CD14-positive monocyte (primary cell): ENCODE data around the gene TRIM37. TPM values are rescaled to one million over a fixed set of nuclear protein-coding genes. Genes with fewer than 3 reads are reported as not detected.

ENCODE experiments used
- DNase-seq, 3 donors: peaks; one replicate each; pipeline ENCODE4 v3.0.0-alpha.2; 2011 to 2022
- H2AFZ ChIP-seq: 2 replicates; pipeline ENCODE4 v1.6.0; 2012; ENCODE audit warnings: mild to moderate bottlenecking, low read depth, low read length, inconsistent platforms; ENCODE audit not compliant: insufficient read depth, poor library complexity, severe bottlenecking
- H3K27ac ChIP-seq, 2 donors: 1 replicate in 1 of 2; 2 replicates in 1 of 2; pipeline ENCODE4 v1.5.1; 2012 to 2013; ENCODE audit warnings: low read length in 2 of 2, control low read depth in 1 of 2, inconsistent platforms in 1 of 2, low read depth in 1 of 2, mild to moderate bottlenecking in 1 of 2
- H3K27me3 ChIP-seq, 2 donors: one replicate each; pipeline versions ENCODE4 v1.6.0 to v1.6.1; 2011 to 2013; ENCODE audit warnings: low read length in 2 of 2; ENCODE audit not compliant: control insufficient read depth in 2 of 2, insufficient read depth in 2 of 2
- H3K36me3 ChIP-seq, 2 donors: replicated peaks in 1 of 2; 1 replicate in 1 of 2; 2 replicates in 1 of 2; pipeline versions ENCODE4 v1.5.1 to v1.6.1; 2012 to 2013; ENCODE audit warnings: low read length in 2 of 2, control low read depth in 1 of 2, inconsistent platforms in 1 of 2, mild to moderate bottlenecking in 1 of 2; ENCODE audit not compliant: insufficient read depth in 2 of 2, control insufficient read depth in 1 of 2
- H3K4me1 ChIP-seq, 2 donors: 1 replicate in 1 of 2; 2 replicates in 1 of 2; pipeline versions ENCODE4 v1.5.1 to v1.6.1; 2012 to 2013; ENCODE audit warnings: low read length in 2 of 2, control low read depth in 1 of 2, inconsistent platforms in 1 of 2, mild to moderate bottlenecking in 1 of 2, moderate library complexity in 1 of 2; ENCODE audit not compliant: insufficient read depth in 2 of 2, control insufficient read depth in 1 of 2
- H3K4me2 ChIP-seq: replicated peaks from 2 replicates; pipeline ENCODE3; 2012; ENCODE audit warnings: low read length, moderate library complexity, mild to moderate bottlenecking; ENCODE audit not compliant: poor library complexity, severe bottlenecking; ENCODE audit errors: extremely low read depth
- H3K4me3 ChIP-seq, 3 experiments: fragments of 200-600 bp in 1 of 3; sonication (generic) in 1 of 3; replicated peaks in 1 of 3; 1 replicate in 2 of 3; 2 replicates in 1 of 3; pipeline ENCODE4 v1.5.1; 2011 to 2013; ENCODE audit warnings: low read length in 3 of 3, mild to moderate bottlenecking in 3 of 3, control low read depth in 2 of 3, low read depth in 2 of 3, inconsistent platforms in 1 of 3, moderate library complexity in 1 of 3
- H3K79me2 ChIP-seq: 2 replicates; pipeline ENCODE4 v1.6.0; 2012; ENCODE audit warnings: mild to moderate bottlenecking, control low read depth, inconsistent platforms, low read length, moderate library complexity; ENCODE audit not compliant: insufficient read depth
- H3K9ac ChIP-seq: 2 replicates; pipeline ENCODE4 v1.6.0; 2017; ENCODE audit warnings: low read length, mild to moderate bottlenecking; ENCODE audit not compliant: insufficient read depth, poor library complexity, severe bottlenecking
- H3K9me3 ChIP-seq, 2 donors: replicated peaks in 1 of 2; 1 replicate in 1 of 2; 2 replicates in 1 of 2; pipeline versions ENCODE4 v1.5.1 to v1.6.1; 2012 to 2013; ENCODE audit warnings: low read length in 2 of 2, control low read depth in 1 of 2; ENCODE audit not compliant: control insufficient read depth in 1 of 2, insufficient read depth in 1 of 2
- H4K20me1 ChIP-seq: 2 replicates; pipeline ENCODE4 v1.6.0; 2012; ENCODE audit warnings: mild to moderate bottlenecking, low read length, control low read depth, moderate library complexity; ENCODE audit not compliant: insufficient read depth
- H3K27ac Mint-ChIP-seq, 7 donors: one replicate each; pipeline ENCODE4 v1.8.0; 2020; ENCODE audit warnings: mild to moderate bottlenecking in 7 of 7, mixed read lengths in 7 of 7, moderate library complexity in 6 of 7, inconsistent platforms in 2 of 7
- H3K27me3 Mint-ChIP-seq, 3 donors: one replicate each; pipeline ENCODE4 v1.8.0; 2021 to 2022; ENCODE audit warnings: low read depth in 3 of 3, mild to moderate bottlenecking in 3 of 3, mixed read lengths in 3 of 3, moderate library complexity in 3 of 3, inconsistent platforms in 1 of 3
- H3K36me3 Mint-ChIP-seq, 2 donors: one replicate each; pipeline ENCODE4 v1.8.0; 2020; ENCODE audit warnings: mixed read lengths in 2 of 2, inconsistent platforms in 1 of 2, mild to moderate bottlenecking in 1 of 2
- H3K4me1 Mint-ChIP-seq: one replicate; pipeline ENCODE4 v1.8.0; 2020; ENCODE audit warnings: mild to moderate bottlenecking, mixed read lengths
- H3K4me3 Mint-ChIP-seq, 2 donors: one replicate each; pipeline ENCODE4 v1.8.0; 2020; ENCODE audit warnings: mild to moderate bottlenecking in 2 of 2, mixed read lengths in 2 of 2, moderate library complexity in 1 of 2
- H3K9me3 Mint-ChIP-seq, 7 donors: one replicate each; pipeline ENCODE4 v1.8.0; 2020 to 2022; ENCODE audit warnings: mixed read lengths in 7 of 7, mild to moderate bottlenecking in 6 of 7, moderate library complexity in 6 of 7, inconsistent platforms in 2 of 7
- CTCF ChIP-seq: fragments of 200-600 bp; IDR thresholded peaks from one replicate; pipeline ENCODE4 v1.8.0; 2022; ENCODE audit warnings: antibody characterized with exemption, mild to moderate bottlenecking
- WGBS: methylation state at CpG from one replicate; pipeline ENCODE4 v1.1.5; 2013; ENCODE audit warnings: missing lambda C conversion rate; ENCODE audit not compliant: insufficient coverage; 5-methylcytosine and 5-hydroxymethylcytosine counted together
- intact Hi-C, 2 donors: fragments of 100-400 bp; cut with micrococcal nuclease; formaldehyde crosslinking; loops; one replicate each; pipeline versions ENCODE4 v1.15.0 to v1.15.1; 2023
- polyA plus RNA-seq, 3 donors: library from polyadenylated mRNA; depleted of rRNA in 1 of 3; unstranded in 2 of 3; stranded (reverse) in 1 of 3; fragments of 300-500 nt in 2 of 3; fragments of >200 nt in 1 of 3; fragmentation: Illumina TruSeq in 2 of 3; gene quantifications; 1 replicate in 2 of 3; 2 replicates in 1 of 3; pipeline ENCODE4 v1.2.3, GENCODE V29; 2012 to 2021

Gene TRIM37
- polyA plus RNA-seq, 3 donors, result 2.7 to 6.1 (median 5.3) TPM

GRCh38 chr17:58944166-58944565 lies 162.5 kb downstream of the TRIM37 start:
- H3K4me1 Mint-ChIP-seq, result peaks cover 38% of the 10 kb centered on the region
- H3K9me3 ChIP-seq, result peaks cover 0 to 4% of the 10 kb centered on the region in 2 donors
- H3K4me2 ChIP-seq, result no peak overlapping the region
- no peak for TF ChIP-seq CTCF
- H3K79me2 ChIP-seq, result no peaks in the 10 kb centered on the region
- H3K36me3 ChIP-seq, result no peaks in the 10 kb centered on the region
- intact Hi-C loops, result loop anchor here in 1 of 2 donors (10.0 kb wide), 1 partner anchor 51 kb away; no protein-coding TSS in a partner anchor
- no peaks in the 10 kb centered on the region for H4K20me1 ChIP-seq
- no peak overlapping the region for H3K4me3 ChIP-seq
- H3K27ac Mint-ChIP-seq, result peak overlapping the region in 6 of 7 donors; percentile 62 to 92 (median 84)
- peaks cover 6 to 11% (median 6%) of the 10 kb centered on the region in 7 donors for H3K9me3 Mint-ChIP-seq
- peak overlapping the region in 1 of 2 donors; percentile 82 for H3K27ac ChIP-seq
- H3K27me3 Mint-ChIP-seq, result peaks cover 0 to 3% (median 0%) of the 10 kb centered on the region in 3 donors
- WGBS, result no CpG with 5 or more reads among the region's 2 CpGs
- H2AFZ ChIP-seq, result no peak overlapping the region
- H3K27me3 ChIP-seq, result no peaks in the 10 kb centered on the region
- H3K36me3 Mint-ChIP-seq, result peaks cover 7 to 8% of the 10 kb centered on the region in 2 donors
- H3K4me3 Mint-ChIP-seq, result no peak overlapping the region
- peaks cover 31 to 52% of the 10 kb centered on the region in 2 donors for H3K4me1 ChIP-seq
- peak in 1 of 3 donors; percentile 15 for DNase-seq
- no peak overlapping the region for H3K9ac ChIP-seq

- Histone ChIP-seq H3K36me3 (no peaks in the 10 kb centered on the region), H3K4me3 (no peak overlapping the region), H3K9me3 (no peaks in the 10 kb centered on the region), H2AFZ (no peak overlapping the region), H3K27me3 (no peaks in the 10 kb centered on the region), H3K9ac (no peak overlapping the region), H3K27ac (no peak overlapping the region), H4K20me1 (no peaks in the 10 kb centered on the region), H3K79me2 (no peaks in the 10 kb centered on the region), H3K4me2 (no peak overlapping the region), H3K4me1 (no peaks in the 10 kb centered on the region)
- H3K36me3 Mint-ChIP-seq, result no peaks in the 10 kb centered on the region
- DNase-seq, result no peak
- H3K27me3 Mint-ChIP-seq, result peaks cover 0 to 5% (median 4%) of the 10 kb centered on the region in 3 donors
- intact Hi-C loops, result no loop called here
- TF ChIP-seq CTCF, result no peak
- no peak overlapping the region for H3K27ac Mint-ChIP-seq
- H3K9me3 Mint-ChIP-seq, result peaks cover 0 to 2% (median 0%) of the 10 kb centered on the region in 7 donors
- WGBS, result 17% methylated on average over 1 of the region's 3 CpGs
- H3K4me3 Mint-ChIP-seq, result no peak overlapping the region
- no peaks in the 10 kb centered on the region for H3K4me1 Mint-ChIP-seq
Measured at GRCh38 chr17:58936295-58936694, 170.4 kb downstream of the TRIM37 start.
